NCI-H2029 (cell line): Measurements from ENCODE around the gene TMCC2.
"Not testable (repeated sequence)": the region's sequence is repeated elsewhere in the genome, so short reads cannot be mapped to it uniquely, and the experiment has no call there.

ENCODE experiments used
- DNase-seq: peaks from one replicate; lab custom pipeline; 2025; lab: John Stamatoyannopoulos, UW

TMCC2 gene

DNA sequence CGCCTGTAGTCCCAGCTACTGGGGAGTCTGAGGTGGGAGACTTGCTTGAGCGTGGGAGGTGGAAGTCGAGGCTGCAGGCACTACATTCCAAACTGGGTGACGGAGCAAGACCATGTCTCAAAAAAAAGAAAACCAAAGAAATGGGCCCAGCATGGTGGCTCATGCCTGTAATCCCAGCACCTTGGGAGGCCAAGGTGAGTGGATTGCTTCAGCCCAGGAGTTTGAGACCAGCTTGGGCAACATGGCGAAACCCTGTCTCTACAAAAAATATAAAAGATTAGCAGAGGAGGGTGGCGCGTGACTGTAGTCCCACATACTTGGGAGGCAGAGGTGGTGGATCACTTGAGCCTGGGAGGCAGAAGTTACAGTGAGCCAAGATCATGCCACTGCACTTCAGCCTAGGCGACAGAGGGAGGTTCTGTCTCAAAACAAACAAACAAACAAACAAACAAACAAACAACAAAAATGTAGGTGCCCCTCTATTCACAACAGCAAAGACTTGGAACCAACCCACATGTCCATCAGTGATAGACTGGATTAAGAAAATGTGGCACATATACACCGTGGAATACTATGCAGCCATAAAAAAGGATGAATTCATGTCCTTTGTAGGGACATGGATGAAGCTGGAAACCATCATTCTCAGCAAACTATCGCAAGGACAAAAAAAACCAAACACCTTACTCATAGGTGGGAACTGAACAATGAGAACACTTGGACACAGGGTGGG, 53.1 kb downstream of the TMCC2 start:
- DNase-seq: not testable (repeated sequence)

DNA sequence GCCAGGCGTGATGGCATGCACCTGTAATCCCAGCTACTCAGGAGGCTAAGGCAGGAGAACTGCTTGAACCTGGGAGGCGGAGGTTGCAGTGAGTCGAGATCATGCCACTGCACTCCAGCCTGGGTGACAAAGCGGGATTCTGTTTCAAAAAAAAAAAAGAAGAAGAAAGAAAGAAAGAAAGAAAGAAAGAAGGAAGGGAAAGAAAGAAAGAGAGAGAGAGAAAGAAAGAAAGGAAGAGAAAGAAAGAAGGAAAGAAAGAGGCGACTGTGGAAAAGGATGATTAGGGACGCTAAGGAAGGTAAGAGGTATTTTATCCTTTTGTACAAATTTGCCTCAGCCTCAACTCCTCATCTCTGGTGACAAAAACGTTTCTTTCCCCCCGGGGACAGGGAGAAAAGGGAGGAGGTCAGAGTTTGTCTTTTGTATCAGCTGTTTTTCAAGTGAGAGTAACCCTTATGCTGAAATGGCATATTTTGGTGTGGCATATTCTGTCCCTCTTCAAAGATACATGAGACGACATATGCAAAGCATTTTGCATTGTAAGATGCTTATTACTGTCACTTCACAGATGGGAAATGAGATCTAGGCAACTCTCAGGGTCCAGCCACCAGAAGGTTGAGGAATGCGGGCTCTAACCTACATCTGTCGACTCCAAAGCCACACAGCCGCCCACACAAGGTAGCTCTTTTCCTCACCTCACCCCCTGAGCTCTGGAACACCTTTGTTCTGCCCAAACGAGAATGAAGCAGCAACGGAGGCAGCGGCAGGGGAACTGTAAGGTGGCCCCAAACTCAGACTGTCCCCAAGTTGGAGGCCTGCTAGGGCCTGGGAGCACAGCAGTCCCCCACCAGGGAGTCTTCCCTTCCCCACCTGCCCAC, 55.8 kb downstream of the TMCC2 start:
- DNase-seq: no peak

DNA sequence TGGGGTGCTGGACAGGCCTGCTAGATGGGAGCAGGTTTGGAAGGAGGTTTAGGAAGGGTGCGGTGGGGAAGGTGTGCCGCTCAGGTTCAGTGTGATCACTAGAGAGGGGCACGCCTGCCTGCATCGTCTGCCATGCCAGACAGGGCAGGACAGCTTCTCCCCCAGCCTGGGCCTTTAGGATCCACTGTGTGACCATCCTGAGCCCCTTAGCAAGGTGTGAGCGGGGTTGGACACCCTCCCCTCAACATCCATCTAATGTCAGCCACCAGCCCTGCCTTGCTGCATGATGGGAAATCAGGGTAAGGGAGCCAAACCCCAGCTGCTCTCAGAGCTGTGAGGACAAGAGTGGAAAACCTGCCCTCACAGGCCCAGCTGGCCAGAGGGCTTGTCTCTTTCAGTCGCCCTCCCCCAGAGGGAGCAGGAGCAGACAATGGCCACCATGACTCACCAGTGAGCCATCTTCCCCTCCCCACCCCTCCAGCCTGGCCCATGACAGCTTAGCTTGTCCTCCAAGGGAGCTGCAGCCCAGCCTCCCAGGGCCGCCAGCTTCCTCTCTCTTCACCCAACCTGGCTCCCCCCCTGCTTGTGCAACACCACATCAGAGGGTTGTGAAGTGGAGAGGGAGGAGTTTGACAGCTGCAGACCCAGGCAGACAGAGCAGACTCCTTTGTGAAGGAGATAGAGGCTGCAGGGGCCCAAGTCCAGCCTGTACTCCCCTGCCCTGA, 56.8 kb downstream of the TMCC2 start:
- DNase-seq: peak; percentile 90

DNA sequence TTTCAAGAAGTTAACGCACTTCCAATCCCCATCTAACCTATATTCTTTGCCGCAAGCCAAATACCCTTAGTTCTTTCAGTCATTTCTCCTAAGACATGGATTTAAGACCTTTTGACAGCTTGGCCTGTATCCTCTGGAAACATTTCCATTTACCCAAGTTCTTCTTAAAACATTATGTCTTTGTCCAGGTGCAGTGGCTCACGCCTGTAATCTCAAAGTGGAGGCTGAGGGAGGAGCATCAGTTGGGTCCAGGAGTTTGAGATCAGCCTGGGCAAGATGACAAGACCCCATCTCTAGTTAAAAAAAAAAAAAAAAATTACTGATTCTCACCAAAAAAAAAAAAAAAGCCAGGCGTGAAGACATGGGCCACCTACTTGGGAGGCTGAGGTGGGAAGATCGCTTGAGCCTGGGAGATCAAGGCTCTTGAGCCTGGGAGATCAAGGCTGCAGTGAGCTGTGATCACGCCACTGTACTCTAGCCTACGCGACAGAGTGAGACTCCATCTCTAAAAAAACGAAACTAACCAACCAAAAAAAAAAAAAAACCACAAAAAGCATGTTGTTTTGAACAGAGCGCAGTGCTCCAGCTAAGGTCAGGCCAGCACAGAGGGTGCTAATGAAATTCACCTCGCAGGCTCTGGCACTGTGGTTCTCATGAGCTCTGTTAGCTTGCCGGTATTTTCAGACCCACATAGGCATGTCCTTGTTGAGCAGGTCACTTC, 57.8 kb downstream of the TMCC2 start:
- no peak for DNase-seq

DNA sequence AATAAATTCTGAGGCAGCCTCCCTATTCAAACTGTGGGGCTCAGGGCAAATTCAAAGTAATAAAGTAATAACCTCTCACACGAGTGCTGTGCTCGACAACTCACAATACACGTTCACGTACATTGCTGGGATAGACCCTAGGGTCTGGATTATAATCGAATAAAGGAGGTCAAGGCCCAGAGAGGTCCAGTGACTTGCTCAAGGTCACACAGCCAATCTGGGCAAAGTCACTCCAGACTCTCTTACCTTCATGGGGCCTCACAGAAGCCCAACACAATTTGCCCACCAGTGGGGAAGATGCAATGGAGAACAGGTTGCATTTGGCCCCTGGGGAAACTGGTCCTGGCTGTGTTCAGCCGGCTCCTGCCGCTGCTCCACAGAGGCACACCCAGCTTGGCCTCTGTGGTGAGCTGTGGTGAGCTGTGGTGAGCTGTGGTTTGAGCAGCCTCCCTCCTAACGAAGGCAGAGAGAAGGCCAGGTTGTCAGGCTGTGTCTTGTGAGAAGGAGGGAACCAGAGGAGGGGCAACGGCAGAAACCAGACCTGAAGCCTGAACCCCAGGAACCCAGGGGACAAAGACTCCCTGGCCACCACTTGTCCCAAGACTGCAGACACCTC, 58.7 kb downstream of the TMCC2 start:
- DNase-seq: no peak

DNA sequence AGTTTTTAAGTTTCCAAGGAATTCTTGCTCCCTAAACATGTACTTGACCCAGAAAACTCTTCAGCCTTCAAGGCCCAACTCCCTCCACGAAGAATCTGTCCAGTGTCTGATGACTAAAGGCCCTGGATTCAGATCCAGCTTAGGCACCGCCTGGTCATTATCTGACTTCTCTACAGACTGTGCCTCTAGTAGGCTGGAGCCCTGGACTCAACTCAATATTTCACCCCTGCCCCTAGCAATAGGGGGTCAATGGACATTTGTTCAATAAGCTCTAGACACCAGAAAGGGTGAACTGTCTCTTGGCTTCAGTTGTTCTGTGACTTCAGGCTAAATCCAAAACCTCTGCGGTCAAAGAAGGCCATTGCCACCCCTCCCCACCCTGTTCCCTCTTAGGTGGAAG, 59.3 kb downstream of the TMCC2 start:
- DNase-seq: no peak

DNA sequence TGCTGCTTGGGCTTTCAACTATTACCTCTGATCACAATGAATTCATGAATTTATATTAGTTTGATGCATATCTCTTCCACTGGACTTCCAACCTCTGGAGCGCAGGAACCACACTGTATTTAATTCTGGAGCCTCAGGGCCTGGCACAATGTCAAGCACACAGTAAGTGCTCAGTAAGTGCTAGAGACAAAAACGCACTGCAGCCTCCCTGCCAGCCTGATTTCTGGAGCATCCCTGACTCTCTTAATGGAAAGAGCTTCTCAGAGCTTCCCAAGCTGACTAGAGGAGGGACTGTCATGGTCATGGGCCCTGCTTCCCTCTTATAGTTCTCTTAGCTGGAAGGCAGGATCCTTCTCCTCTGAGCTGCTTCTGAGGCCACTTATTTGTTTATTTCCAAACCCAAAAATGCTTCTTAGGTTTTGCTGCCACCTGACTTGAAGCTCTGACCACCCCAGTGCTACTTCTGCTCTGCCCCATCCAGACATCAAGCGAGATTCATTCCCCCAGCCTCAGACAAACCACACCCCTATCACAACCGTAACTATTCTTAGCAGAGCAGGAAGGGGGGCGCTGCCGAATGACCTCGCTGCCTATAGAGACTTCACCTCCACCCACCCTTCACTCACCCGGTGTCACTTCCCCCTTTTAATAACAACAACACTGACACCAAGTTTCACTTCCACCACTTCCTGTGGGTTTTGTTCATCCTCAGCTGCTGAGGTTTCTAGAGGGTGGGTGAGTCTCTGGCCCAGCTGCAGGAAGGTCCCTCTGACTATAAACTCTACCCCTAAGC, 60.2 kb downstream of the TMCC2 start:
- peak; percentile 44 for DNase-seq

DNA sequence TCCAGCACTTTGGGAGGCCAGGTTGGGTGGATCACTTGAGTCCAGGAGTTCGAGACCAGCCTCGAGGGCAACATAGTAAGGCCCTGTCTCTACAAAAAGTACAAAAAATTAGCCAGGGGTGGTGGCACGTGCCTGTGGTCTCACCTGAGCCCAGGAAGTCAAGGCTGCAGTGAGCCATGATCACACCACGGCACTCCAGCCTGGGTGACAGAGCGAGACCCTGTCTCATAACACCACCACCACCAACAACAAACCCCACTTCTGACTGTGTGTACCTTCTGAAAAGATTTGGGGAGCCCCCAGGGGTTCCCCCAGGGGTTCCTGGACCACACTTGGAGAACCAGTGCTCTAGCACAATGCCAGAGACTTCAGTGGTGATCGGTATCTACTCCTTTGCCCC, 63.9 kb downstream of the TMCC2 start:
- DNase-seq: no peak

DNA sequence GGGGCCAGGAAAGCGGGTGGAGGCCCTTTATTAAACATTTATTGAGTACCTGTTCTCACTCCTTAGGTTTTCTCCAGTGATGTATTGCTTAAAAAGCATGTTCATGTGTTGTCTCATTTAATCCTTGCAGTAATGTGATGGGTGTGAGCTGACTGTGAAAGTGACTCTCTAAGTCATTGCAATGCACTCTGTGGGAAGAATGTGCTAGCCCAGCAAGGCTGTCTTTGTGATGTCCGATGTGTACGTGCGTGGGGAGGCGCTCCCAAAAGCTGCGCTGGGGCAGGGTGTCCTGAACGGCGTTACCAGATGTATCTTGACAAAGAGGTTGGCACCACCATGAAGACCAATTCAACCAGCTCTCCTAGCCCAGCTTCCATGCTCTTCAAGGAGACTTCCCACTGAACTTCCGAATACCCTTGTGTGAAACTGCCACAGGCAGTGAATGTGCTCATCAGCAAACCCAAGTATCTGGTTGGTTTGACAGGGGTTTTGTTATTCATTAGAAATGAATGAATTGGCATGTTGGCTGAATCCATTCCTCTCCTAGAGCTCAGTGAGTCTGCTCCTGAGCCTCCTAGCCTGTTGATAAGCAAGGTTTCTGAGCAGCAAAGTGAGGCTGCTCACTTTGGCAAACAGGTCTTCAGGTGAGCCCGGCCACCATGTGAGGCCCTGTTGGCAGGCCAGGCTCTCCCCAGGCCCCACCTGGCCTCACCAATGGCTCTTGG, 65.8 kb downstream of the TMCC2 start:
- no peak for DNase-seq

DNA sequence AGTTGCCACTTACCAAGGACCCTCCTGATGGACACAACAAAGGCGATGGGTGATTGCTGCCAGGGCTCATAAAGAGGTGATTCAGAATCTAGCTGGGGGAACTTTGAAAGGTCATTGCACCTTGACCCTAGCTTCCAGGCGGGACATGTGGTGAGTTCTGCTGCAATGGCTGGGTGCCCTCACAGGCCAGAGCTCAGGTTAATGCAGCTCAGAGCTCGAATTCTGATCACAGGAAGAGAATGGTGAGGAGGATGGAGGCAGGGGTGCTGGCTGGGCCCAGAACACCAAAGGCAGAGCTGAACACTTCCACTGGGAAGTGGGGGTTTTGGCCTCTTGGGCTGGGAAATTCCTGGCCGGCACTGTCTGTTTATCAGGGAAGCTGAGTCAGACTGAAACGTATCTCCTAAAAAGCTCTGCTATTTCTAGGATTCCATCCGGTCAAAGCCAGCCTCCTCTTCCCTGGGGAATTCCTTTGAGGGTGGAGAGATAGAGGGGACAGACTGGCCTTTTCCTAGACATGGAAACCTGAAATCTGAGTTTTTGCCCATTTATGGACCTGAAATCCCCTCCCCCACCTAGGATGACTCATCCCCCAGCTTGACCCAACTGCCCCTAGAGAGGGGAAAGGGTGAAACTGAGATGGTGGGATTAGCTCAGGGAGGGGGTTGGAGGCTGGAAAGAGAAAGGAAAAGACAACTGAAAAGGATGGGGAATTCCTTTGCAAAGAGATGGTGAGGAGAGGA, 66.6 kb downstream of the TMCC2 start:
- no peak for DNase-seq

DNA sequence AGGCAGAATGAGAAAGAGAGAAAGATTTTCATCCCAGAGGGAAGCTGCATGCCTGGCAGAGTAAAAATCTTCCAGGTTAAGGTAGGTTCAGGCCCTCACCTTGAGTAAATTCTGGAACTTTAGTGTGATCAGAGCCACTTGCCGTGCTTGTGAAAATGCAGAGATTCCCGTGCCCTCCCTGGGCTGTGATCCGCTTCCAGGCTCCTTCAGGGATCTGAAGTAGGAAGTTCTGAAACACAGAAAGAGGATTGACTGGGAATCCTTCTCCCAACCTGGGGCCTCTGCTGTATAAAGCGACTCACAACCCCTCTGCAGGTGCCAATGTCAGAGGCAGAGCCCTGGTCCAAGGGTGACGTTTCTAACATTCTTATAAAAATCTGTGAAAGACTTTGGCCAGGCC, 67.2 kb downstream of the TMCC2 start:
- DNase-seq: no peak

DNA sequence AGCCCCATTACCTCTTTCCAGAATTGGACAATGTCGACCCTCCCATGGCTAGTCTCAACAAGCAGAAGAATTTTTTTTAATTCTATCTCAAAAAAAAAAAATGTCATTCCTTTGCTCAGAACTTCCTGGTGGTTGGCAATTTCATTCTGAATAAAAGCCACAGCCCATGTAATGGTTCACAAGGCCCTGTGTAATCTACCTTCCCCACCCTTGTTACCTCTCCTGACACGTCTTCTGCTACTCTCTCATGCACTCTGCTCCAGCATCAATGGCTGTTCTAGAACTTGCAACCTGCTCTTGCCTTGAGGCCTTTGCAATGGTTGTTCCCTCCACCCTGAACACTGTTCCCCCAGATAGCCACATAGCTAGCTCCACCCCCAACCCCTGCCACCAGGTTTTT, 68.4 kb downstream of the TMCC2 start:
- DNase-seq: no peak

DNA sequence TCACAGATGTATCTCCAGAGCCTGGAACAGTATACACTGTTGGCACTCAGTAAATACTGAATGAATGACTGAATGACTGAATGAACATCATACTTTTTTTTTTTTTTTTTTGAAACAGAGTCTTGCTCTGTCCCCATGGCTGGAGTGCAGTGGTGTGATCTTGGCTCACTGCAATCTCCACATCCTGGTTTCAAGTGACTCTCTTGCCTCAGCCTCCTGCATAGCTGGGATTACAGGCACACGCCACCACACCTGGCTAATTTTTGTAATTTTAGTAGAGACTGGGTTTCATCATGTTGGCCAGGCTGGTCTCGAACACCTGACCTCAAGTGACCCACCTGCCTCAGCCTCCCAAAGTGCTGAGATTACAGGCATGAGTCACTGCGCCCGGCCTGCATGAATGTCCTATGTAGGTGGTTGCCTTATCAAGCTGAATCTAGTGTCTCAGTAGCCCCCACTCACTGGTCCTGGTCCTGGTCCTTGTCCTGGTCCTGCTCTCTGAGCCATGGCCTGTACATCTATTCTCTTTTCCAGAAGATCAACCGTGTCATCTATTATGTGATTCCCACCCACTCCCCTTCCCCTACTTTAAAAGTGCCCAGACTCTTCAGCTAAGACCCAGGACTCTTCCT, 69.9 kb downstream of the TMCC2 start:
- DNase-seq: not testable (repeated sequence)

DNA sequence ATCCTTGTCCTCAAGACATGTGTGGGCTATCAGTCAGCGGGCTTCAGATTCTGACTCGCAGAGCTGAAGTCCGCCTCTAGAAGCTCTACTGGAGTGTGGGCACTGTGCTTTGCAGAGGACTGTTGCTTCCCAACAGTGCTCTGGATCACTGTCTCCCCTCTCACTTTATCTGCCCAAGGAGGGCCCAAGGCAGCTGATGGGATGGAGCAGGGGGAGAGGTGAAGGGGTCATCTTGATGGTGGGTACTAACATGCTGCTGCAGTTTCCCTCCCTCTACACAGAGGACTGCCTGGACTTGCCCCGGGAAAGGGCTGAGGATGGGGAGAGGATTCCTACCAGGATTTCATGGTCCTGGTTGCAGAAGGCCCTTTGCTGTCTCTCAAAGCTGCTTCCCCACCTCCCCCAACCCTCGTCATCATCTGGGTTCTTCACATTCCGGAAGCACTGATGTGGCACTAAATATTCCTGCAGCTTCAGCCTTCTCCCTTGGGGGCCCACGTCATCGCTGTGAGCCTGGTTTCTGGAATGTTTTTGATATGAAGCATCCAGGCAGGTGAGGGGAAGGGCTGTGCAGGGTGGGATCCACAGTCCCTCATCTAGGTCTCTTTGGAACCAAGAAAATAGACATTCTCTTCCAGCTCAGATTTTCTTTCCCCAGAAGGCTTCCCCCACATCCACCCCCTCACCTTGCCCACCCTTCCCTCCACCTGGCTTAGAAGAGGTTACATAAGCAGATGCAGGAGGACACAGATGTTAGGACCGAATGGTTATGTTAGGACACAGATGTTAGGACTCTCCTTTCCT, 70.6 kb downstream of the TMCC2 start:
- peak; percentile 26 for DNase-seq

DNA sequence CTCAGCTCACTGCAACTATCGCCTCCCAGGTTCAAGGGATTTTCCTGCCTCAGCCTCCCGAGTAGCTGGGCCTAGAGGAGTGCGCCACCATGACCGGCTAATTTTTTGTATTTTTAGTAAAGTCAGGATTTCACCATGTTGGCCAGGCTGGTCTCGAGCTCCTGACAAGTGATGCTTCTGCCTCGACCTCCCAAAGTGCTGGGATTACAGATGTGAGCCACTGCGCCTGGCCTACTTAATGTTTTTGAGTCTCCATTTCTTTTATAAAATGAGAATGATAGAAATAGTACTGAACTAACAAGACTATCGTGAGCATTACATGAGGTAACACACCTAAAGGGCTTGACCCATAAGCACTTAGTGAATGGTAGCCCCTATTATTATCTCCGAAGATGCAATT, 72.4 kb downstream of the TMCC2 start:
- no peak for DNase-seq

DNA sequence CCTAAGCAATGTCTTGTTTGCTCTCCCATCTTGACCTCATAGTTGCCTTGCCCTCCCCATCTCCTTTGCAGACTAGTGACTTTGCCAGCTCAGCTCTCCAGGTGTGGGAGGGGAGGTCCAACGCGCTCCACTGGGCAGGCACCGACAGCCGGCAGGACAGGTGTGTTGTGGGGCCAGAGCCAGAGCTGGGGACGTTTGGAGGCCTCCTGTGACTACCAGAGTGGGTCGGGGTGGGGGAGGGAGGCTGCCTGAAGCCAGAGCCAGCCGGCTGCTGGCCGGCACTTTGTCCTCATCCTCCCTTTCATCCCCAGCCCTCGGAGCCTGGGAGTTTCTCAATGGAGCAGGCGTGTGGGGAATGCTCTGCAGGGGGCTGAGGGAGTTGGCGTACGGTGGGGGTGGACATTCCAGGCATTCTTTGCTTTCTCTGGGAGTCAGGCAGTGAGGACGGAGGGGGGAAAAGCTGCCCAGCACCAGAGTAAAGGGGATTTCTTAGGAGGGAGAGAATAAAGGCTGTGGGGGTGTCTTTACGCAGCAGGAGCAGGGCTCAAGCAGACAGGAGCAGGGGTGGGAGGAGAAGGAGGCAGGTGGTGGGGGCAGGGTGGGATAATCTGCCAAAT, 73.6 kb downstream of the TMCC2 start:
- peak; percentile 89 for DNase-seq

DNA sequence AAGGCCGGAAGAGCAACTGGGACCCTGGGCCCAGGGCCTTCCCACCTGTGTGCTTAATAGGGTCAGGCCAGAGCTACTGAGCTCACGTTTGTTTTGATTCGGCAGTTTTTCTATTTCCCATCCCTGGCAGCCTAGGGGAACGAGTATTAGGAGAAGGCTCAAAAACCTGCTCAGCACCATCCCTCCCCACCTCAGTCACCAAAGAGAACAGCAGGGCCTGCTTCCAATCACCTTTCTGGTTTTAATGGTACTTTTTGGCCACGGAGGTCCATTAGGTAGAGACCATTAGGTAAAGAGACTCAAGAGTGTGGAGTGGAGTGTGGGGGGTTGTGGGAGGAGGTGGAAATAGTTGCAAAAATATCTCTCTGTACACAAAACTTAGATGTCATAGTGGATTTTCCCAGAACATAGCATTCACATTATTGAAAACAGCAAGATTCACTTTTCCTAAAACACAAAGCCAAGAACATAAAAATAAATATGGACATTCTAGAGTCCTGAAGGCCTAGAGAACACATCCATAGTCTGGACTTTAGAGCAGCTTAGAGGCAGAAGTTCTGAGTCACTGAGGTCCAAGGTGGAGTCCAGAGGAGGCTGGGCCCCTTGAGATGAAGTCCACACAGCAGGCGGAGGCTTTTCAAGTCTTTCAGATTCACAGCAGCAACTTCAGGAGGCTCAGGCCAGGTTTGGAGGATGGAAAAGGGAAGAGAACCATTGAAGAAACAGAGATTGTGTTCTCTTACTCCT, 74.3 kb downstream of the TMCC2 start:
- no peak for DNase-seq
